Activated CD8-positive, alpha-beta memory T cell treated with anti-CD3 and anti-CD28 coated beads, Interleukin-2, amount 50 U/mL, for 4 hours (primary cell): ENCODE data around the gene FOXA3.
A peak's percentile ranks its signal among the peaks of the same experiment; 100 is the strongest.
"Not testable (repeated sequence)": the region's sequence is repeated elsewhere in the genome, so short reads cannot be mapped to it uniquely, and the experiment has no call there.

Experiments used
- DNase-seq: peaks from one replicate; pipeline ENCODE4 v3.0.0-alpha.2; 2020

FOXA3 gene

GRCh38 chr19:45828945-45829344, 35.2 kb upstream of the FOXA3 start:
- no peak for DNase-seq

- no peak for DNase-seq
Observed at GRCh38 chr19:45834970-45835369, 29.2 kb upstream of the FOXA3 start.

- no peak for DNase-seq
Observed at GRCh38 chr19:45842198-45842597, 21.9 kb upstream of the FOXA3 start.

- no peak for DNase-seq
Observed at GRCh38 chr19:45847663-45848062, 16.5 kb upstream of the FOXA3 start.

- no peak for DNase-seq
Observed at GRCh38 chr19:45848922-45849321, 15.2 kb upstream of the FOXA3 start.

GRCh38 chr19:45852145-45852750, 11.9 kb upstream of the FOXA3 start:
- DNase-seq, result no peak

- no peak for DNase-seq
Observed at GRCh38 chr19:45852983-45853382, 11.1 kb upstream of the FOXA3 start.

- no peak for DNase-seq
Observed at GRCh38 chr19:45854167-45854778, 9.9 kb upstream of the FOXA3 start.

- DNase-seq, result no peak
Observed at GRCh38 chr19:45860359-45861259, 3.5 kb upstream of the FOXA3 start.

GRCh38 chr19:45862271-45862563, 1.9 kb upstream of the FOXA3 start:
- no peak for DNase-seq

- DNase-seq, result peak; percentile 98
Observed at GRCh38 chr19:45862564-45863334, 1.4 kb upstream of the FOXA3 start, which contains the start of gene SYMPK. SYMPK (minus strand) TSS chr19:45863147; CDS start chr19:45854495, 8,652 bp downstream.

GRCh38 chr19:45863335-45863839, 739 bp upstream of the FOXA3 start:
- DNase-seq, result no peak

GRCh38 chr19:45864629-45865082, 530 bp downstream of the FOXA3 start:
- no peak for DNase-seq

GRCh38 chr19:45865269-45865948, 1.3 kb downstream of the FOXA3 start:
- DNase-seq, result no peak

- no peak for DNase-seq
Observed at GRCh38 chr19:45866400-45867176, 2.5 kb downstream of the FOXA3 start.

GRCh38 chr19:45867241-45867640, 3.1 kb downstream of the FOXA3 start:
- not testable (repeated sequence) for DNase-seq

- no peak for DNase-seq
Observed at GRCh38 chr19:45870798-45871197, 6.7 kb downstream of the FOXA3 start.

- DNase-seq, result no peak
Observed at GRCh38 chr19:45872095-45872919, 8.2 kb downstream of the FOXA3 start.

- no peak for DNase-seq
Observed at GRCh38 chr19:45873219-45873772, 9.2 kb downstream of the FOXA3 start.

- DNase-seq, result no peak
Observed at GRCh38 chr19:45874620-45874966, 10.5 kb downstream of the FOXA3 start.

GRCh38 chr19:45876161-45876410, 12.0 kb downstream of the FOXA3 start:
- DNase-seq, result no peak
